Measurements from ENCODE around the gene TNIK. TPM values are rescaled to one million over a fixed set of nuclear protein-coding genes. Genes with fewer than 3 reads are reported as not detected.

TNIK gene
- total and polyA plus RNA-seq, 2 donors from 2014 or later, result 3.6 to 48.9 TPM

- no peaks in the 10 kb centered on the region for H3K36me3 ChIP-seq (ENCODE audit: control insufficient read depth in 2 of 3, insufficient read depth in 3 of 3, low read length in 3 of 3)
- intact Hi-C loops (cut with DNase I), result no loop called here
- TF ChIP-seq, protein P1, sequence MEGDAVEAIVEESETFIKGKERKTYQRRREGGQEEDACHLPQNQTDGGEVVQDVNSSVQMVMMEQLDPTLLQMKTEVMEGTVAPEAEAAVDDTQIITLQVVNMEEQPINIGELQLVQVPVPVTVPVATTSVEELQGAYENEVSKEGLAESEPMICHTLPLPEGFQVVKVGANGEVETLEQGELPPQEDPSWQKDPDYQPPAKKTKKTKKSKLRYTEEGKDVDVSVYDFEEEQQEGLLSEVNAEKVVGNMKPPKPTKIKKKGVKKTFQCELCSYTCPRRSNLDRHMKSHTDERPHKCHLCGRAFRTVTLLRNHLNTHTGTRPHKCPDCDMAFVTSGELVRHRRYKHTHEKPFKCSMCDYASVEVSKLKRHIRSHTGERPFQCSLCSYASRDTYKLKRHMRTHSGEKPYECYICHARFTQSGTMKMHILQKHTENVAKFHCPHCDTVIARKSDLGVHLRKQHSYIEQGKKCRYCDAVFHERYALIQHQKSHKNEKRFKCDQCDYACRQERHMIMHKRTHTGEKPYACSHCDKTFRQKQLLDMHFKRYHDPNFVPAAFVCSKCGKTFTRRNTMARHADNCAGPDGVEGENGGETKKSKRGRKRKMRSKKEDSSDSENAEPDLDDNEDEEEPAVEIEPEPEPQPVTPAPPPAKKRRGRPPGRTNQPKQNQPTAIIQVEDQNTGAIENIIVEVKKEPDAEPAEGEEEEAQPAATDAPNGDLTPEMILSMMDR (IDR thresholded peaks at IDR 0.05; ENCODE audit: borderline replicate concordance, extremely low read depth, insufficient read depth), result no peak
- no peak overlapping the region for H3K9ac ChIP-seq (ENCODE audit: low read length in 3 of 3)
- H3K27me3 ChIP-seq (ENCODE audit: control insufficient read depth, insufficient read depth, low read length), result no peaks in the 10 kb centered on the region
- no peak overlapping the region for H3K27ac ChIP-seq (ENCODE audit: low read depth in 2 of 2, low read length in 2 of 2)
- no peaks in the 10 kb centered on the region for H3K4me1 ChIP-seq (ENCODE audit: control insufficient read depth in 2 of 3, insufficient read depth in 2 of 3, low read depth in 1 of 3, low read length in 3 of 3)
- no peaks in the 10 kb centered on the region for H3K9me3 ChIP-seq (ENCODE audit: control insufficient read depth in 2 of 3, insufficient read depth in 1 of 3, low read length in 3 of 3)
- no peak overlapping the region for H3K4me3 ChIP-seq (ENCODE audit: low read length in 3 of 3)
- DNase-seq (no peak), FAIRE-seq (no peak)
Observed at GRCh38 chr3:171420667-171421066, 39.5 kb downstream of the TNIK start.

- H3K27ac ChIP-seq (ENCODE audit: low read depth in 2 of 2, low read length in 2 of 2), result no peak overlapping the region
- intact Hi-C loops (cut with DNase I), result no loop called here
Observed at GRCh38 chr3:171419457-171419856, 40.7 kb downstream of the TNIK start.

DNA sequence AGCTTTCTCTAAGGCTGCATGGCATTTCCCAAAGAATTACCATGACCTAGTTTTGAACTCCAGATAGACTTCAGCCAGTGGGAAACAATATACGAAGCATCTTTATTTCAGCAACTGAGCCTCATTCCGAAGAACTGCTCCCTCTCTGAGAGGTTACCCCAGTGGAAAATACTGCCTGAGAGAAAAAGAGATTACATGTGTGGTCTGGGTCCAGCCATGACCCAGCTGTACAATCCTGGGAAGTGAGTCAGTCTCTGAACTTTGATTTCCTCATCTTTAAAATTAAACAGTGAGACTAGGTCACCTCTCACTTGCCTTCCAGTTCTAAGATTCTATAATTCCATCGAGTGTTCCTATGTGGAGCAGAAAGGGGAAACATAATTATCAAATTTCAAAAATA lies 42.4 kb downstream of the TNIK start:
- Histone ChIP-seq H3K36me3 (ENCODE audit: control insufficient read depth in 2 of 3, insufficient read depth in 3 of 3, low read length in 3 of 3) (no peaks in the 10 kb centered on the region), H3K27me3 (ENCODE audit: control insufficient read depth, insufficient read depth, low read length) (no peaks in the 10 kb centered on the region), H3K4me3 (ENCODE audit: low read length in 3 of 3) (no peak overlapping the region), H3K9ac (ENCODE audit: low read length in 3 of 3) (no peak overlapping the region), H3K4me1 (ENCODE audit: control insufficient read depth in 2 of 3, insufficient read depth in 2 of 3, low read depth in 1 of 3, low read length in 3 of 3) (no peaks in the 10 kb centered on the region), H3K27ac (ENCODE audit: low read depth in 2 of 2, low read length in 2 of 2) (no peak overlapping the region), H3K9me3 (ENCODE audit: control insufficient read depth in 2 of 3, insufficient read depth in 1 of 3, low read length in 3 of 3) (no peaks in the 10 kb centered on the region)
- intact Hi-C loops (cut with DNase I), result no loop called here
- no peak for DNase-seq
- no peak for FAIRE-seq
- TF ChIP-seq, protein P1 (IDR thresholded peaks at IDR 0.05; ENCODE audit: borderline replicate concordance, extremely low read depth, insufficient read depth), result no peak

More at GRCh38 chr3:171419457-171419856, 40.7 kb downstream of the TNIK start:
- Histone ChIP-seq H3K4me1 (ENCODE audit: control insufficient read depth in 2 of 3, insufficient read depth in 2 of 3, low read depth in 1 of 3, low read length in 3 of 3) (no peaks in the 10 kb centered on the region), H3K36me3 (ENCODE audit: control insufficient read depth in 2 of 3, insufficient read depth in 3 of 3, low read length in 3 of 3) (no peaks in the 10 kb centered on the region), H3K27me3 (ENCODE audit: control insufficient read depth, insufficient read depth, low read length) (no peaks in the 10 kb centered on the region), H3K4me3 (ENCODE audit: low read length in 3 of 3) (no peak overlapping the region), H3K9me3 (ENCODE audit: control insufficient read depth in 2 of 3, insufficient read depth in 1 of 3, low read length in 3 of 3) (no peaks in the 10 kb centered on the region), H3K9ac (ENCODE audit: low read length in 3 of 3) (no peak overlapping the region)
- no peak for DNase-seq
- TF ChIP-seq, protein P1 (IDR thresholded peaks at IDR 0.05; ENCODE audit: borderline replicate concordance, extremely low read depth, insufficient read depth), result no peak
- no peak for FAIRE-seq

GRCh38 chr3:171417137-171417536 lies 43.1 kb downstream of the TNIK start:
- TF ChIP-seq, protein P1 (IDR thresholded peaks at IDR 0.05; ENCODE audit: borderline replicate concordance, extremely low read depth, insufficient read depth), result no peak
- no peak overlapping the region for H3K27ac ChIP-seq (ENCODE audit: low read depth in 2 of 2, low read length in 2 of 2)
- H3K27me3 ChIP-seq (ENCODE audit: control insufficient read depth, insufficient read depth, low read length), result no peaks in the 10 kb centered on the region
- no peak overlapping the region for H3K9ac ChIP-seq (ENCODE audit: low read length in 3 of 3)
- FAIRE-seq (no peak), DNase-seq (no peak)
- H3K4me1 ChIP-seq (ENCODE audit: control insufficient read depth in 2 of 3, insufficient read depth in 2 of 3, low read depth in 1 of 3, low read length in 3 of 3), result no peaks in the 10 kb centered on the region
- no peaks in the 10 kb centered on the region for H3K36me3 ChIP-seq (ENCODE audit: control insufficient read depth in 2 of 3, insufficient read depth in 3 of 3, low read length in 3 of 3)
- H3K4me3 ChIP-seq (ENCODE audit: low read length in 3 of 3), result no peak overlapping the region
- H3K9me3 ChIP-seq (ENCODE audit: control insufficient read depth in 2 of 3, insufficient read depth in 1 of 3, low read length in 3 of 3), result no peaks in the 10 kb centered on the region
- intact Hi-C loops (cut with DNase I), result no loop called here

Data from kidney (tissue), 14 donors.